Measurements from ENCODE around the gene HDAC4.

The HDAC4 gene

DNA sequence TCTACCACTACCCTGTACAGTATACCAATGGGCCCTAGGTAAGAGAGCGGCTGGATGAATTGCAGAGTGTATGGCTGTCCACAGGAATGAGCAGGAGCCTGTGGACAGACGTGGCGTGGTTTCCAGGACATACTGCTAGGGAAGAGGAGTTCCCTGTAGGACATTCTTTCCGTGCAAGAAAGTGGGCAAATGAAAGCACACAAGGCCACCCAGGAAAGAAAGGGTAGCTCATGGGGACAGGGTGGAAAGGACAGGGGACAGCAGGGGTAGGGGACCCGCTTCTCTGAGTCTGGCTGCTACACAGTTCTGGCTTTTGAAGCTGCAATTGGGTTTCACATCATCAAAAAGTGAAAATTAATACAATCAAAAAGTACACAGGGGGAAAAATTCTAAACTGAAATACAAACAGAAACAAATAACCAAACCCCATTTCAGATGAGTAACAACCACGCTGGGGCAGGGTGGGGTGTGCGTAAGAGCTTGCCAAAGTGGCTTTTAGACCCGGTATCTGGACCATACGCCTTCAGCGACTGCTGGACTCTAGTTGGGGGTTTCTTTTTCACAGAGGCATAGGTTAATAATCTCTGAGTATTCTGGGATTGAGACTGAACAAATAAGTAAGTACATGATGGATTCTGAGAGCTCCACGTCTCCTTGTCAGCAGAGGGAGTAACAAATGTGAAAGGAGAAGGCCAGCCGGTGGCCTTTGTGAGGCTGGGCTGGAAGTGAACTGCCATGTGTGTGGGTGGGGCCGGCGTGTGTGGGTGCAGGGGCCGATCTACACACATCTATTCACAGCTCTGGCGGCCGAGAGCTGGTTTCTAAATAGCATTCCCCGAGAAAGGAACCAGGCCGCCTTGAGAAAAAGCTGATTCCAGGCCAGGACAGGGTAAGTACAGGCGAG lies 84.0 kb downstream of the HDAC4 start:
- no peak overlapping the region for H2AK5ac ChIP-seq (ENCODE audit: low read length)
- no peak overlapping the region for H2BK120ac ChIP-seq (ENCODE audit: insufficient read depth, low read length, poor library complexity)
- DNase-seq: no peak
- H4K12ac ChIP-seq (ENCODE audit: low read depth, low read length): no peak overlapping the region
- H2AFZ ChIP-seq (ENCODE audit: insufficient read depth, low read length, poor library complexity): no peak overlapping the region
- no peaks in the 10 kb centered on the region for H3K27me3 ChIP-seq (ENCODE audit: insufficient read depth, low read length)
- H4K91ac ChIP-seq (ENCODE audit: low read depth, low read length): no peak overlapping the region
- no peak overlapping the region for H3K9ac ChIP-seq (ENCODE audit: low read length)
- no peak overlapping the region for H3K27ac ChIP-seq (ENCODE audit: low read depth, low read length)
- peak overlapping the region; percentile 14 for H3K4ac ChIP-seq (ENCODE audit: low read depth, low read length)
- no CpG with 5 or more reads among the region's 20 CpGs for WGBS (ENCODE audit: extremely low coverage, insufficient coverage, insufficient read length)
- peaks cover 1% of the 10 kb centered on the region for H3K9me3 ChIP-seq (ENCODE audit: insufficient read depth, low read depth, low read length)
- H3K4me1 ChIP-seq (ENCODE audit: control insufficient read depth in 1 of 2, insufficient read depth in 2 of 2, low read length in 2 of 2): no peaks in the 10 kb centered on the region
- no peak overlapping the region for H3K4me2 ChIP-seq (ENCODE audit: low read length)
- no peaks in the 10 kb centered on the region for H3K36me3 ChIP-seq (ENCODE audit: control insufficient read depth in 1 of 2, insufficient read depth in 2 of 2, low read length in 2 of 2)
- no peaks in the 10 kb centered on the region for H3K79me2 ChIP-seq (ENCODE audit: control insufficient read depth, insufficient read depth, low read length, poor library complexity)
- no peak overlapping the region for H4K8ac ChIP-seq (ENCODE audit: low read depth, low read length)
- no peak overlapping the region for H3K14ac ChIP-seq (ENCODE audit: low read length)
- H3K23ac ChIP-seq (ENCODE audit: low read length): no peak overlapping the region
- peak overlapping the region; percentile 61 for H3K18ac ChIP-seq (ENCODE audit: low read length)
- H2BK12ac ChIP-seq (ENCODE audit: low read length): no peak overlapping the region
- H3K79me1 ChIP-seq (ENCODE audit: low read length): no peaks in the 10 kb centered on the region
- H2BK5ac ChIP-seq (ENCODE audit: low read depth, low read length, poor library complexity): no peak overlapping the region
- H3K4me3 ChIP-seq (ENCODE audit: low read depth, low read length): no peak overlapping the region

GRCh38 chr2:239315308-239315707 lies 85.5 kb downstream of the HDAC4 start:
- Histone ChIP-seq H3K18ac (ENCODE audit: low read length) (no peak overlapping the region), H4K12ac (ENCODE audit: low read depth, low read length) (no peak overlapping the region), H3K23ac (ENCODE audit: low read length) (no peak overlapping the region), H3K27me3 (ENCODE audit: insufficient read depth, low read length) (no peaks in the 10 kb centered on the region), H3K27ac (ENCODE audit: low read depth, low read length) (no peak overlapping the region), H3K9ac (ENCODE audit: low read length) (no peak overlapping the region), H2BK120ac (ENCODE audit: insufficient read depth, low read length, poor library complexity) (no peak overlapping the region), H2BK12ac (ENCODE audit: low read length) (no peak overlapping the region), H3K4me1 (ENCODE audit: control insufficient read depth in 1 of 2, insufficient read depth in 2 of 2, low read length in 2 of 2) (no peaks in the 10 kb centered on the region), H2AK5ac (ENCODE audit: low read length) (no peak overlapping the region), H3K79me1 (ENCODE audit: low read length) (no peaks in the 10 kb centered on the region), H3K4me2 (ENCODE audit: low read length) (no peak overlapping the region), H2BK5ac (ENCODE audit: low read depth, low read length, poor library complexity) (no peak overlapping the region), H3K36me3 (ENCODE audit: control insufficient read depth in 1 of 2, insufficient read depth in 2 of 2, low read length in 2 of 2) (no peaks in the 10 kb centered on the region), H4K91ac (ENCODE audit: low read depth, low read length) (no peak overlapping the region), H2AFZ (ENCODE audit: insufficient read depth, low read length, poor library complexity) (no peak overlapping the region), H3K4me3 (ENCODE audit: low read depth, low read length) (no peak overlapping the region), H4K8ac (ENCODE audit: low read depth, low read length) (no peak overlapping the region), H3K79me2 (ENCODE audit: control insufficient read depth, insufficient read depth, low read length, poor library complexity) (no peaks in the 10 kb centered on the region), H3K4ac (ENCODE audit: low read depth, low read length) (no peak overlapping the region), H3K14ac (ENCODE audit: low read length) (no peak overlapping the region), H3K9me3 (ENCODE audit: insufficient read depth, low read depth, low read length) (peaks cover 1% of the 10 kb centered on the region)
- DNase-seq: no peak
- WGBS (ENCODE audit: extremely low coverage, insufficient coverage, insufficient read length): no CpG with 5 or more reads among the region's 10 CpGs

DNA sequence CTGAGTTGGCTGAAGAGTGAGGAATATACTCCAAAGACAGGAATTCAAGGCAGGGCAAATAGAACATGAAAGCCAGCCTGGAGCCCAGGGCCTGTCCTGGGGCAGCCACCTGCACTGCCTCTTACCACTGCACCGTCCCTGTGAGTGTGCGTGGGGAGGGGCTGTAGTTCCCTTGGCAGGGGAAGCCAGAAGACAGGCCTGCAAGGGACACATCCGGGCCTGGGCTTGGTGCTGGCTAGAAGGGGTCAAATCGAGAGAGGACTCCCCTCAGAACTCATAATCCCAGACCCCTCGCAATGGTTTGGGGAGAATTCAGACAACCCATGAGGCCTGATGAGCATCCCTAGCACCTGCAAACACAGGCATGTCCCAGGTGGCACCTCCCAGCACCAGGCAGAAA lies 87.0 kb downstream of the HDAC4 start:
- H2BK12ac ChIP-seq (ENCODE audit: low read length): no peak overlapping the region
- H3K18ac ChIP-seq (ENCODE audit: low read length): no peak overlapping the region
- H3K27me3 ChIP-seq (ENCODE audit: insufficient read depth, low read length): no peaks in the 10 kb centered on the region
- H3K4ac ChIP-seq (ENCODE audit: low read depth, low read length): no peak overlapping the region
- no peak overlapping the region for H3K23ac ChIP-seq (ENCODE audit: low read length)
- H3K79me2 ChIP-seq (ENCODE audit: control insufficient read depth, insufficient read depth, low read length, poor library complexity): no peaks in the 10 kb centered on the region
- H2AFZ ChIP-seq (ENCODE audit: insufficient read depth, low read length, poor library complexity): no peak overlapping the region
- H3K14ac ChIP-seq (ENCODE audit: low read length): no peak overlapping the region
- no peak overlapping the region for H4K12ac ChIP-seq (ENCODE audit: low read depth, low read length)
- no peak overlapping the region for H2AK5ac ChIP-seq (ENCODE audit: low read length)
- H4K91ac ChIP-seq (ENCODE audit: low read depth, low read length): no peak overlapping the region
- H3K9me3 ChIP-seq (ENCODE audit: insufficient read depth, low read depth, low read length): peaks cover 1% of the 10 kb centered on the region
- H3K4me3 ChIP-seq (ENCODE audit: low read depth, low read length): no peak overlapping the region
- no peak for DNase-seq
- no peaks in the 10 kb centered on the region for H3K79me1 ChIP-seq (ENCODE audit: low read length)
- H2BK120ac ChIP-seq (ENCODE audit: insufficient read depth, low read length, poor library complexity): no peak overlapping the region
- no peak overlapping the region for H4K8ac ChIP-seq (ENCODE audit: low read depth, low read length)
- H3K27ac ChIP-seq (ENCODE audit: low read depth, low read length): no peak overlapping the region
- H3K4me1 ChIP-seq (ENCODE audit: control insufficient read depth in 1 of 2, insufficient read depth in 2 of 2, low read length in 2 of 2): no peaks in the 10 kb centered on the region
- H2BK5ac ChIP-seq (ENCODE audit: low read depth, low read length, poor library complexity): no peak overlapping the region
- no CpG with 5 or more reads among the region's 5 CpGs for WGBS (ENCODE audit: extremely low coverage, insufficient coverage, insufficient read length)
- H3K9ac ChIP-seq (ENCODE audit: low read length): no peak overlapping the region
- H3K4me2 ChIP-seq (ENCODE audit: low read length): no peak overlapping the region
- H3K36me3 ChIP-seq (ENCODE audit: control insufficient read depth in 1 of 2, insufficient read depth in 2 of 2, low read length in 2 of 2): no peaks in the 10 kb centered on the region

DNA sequence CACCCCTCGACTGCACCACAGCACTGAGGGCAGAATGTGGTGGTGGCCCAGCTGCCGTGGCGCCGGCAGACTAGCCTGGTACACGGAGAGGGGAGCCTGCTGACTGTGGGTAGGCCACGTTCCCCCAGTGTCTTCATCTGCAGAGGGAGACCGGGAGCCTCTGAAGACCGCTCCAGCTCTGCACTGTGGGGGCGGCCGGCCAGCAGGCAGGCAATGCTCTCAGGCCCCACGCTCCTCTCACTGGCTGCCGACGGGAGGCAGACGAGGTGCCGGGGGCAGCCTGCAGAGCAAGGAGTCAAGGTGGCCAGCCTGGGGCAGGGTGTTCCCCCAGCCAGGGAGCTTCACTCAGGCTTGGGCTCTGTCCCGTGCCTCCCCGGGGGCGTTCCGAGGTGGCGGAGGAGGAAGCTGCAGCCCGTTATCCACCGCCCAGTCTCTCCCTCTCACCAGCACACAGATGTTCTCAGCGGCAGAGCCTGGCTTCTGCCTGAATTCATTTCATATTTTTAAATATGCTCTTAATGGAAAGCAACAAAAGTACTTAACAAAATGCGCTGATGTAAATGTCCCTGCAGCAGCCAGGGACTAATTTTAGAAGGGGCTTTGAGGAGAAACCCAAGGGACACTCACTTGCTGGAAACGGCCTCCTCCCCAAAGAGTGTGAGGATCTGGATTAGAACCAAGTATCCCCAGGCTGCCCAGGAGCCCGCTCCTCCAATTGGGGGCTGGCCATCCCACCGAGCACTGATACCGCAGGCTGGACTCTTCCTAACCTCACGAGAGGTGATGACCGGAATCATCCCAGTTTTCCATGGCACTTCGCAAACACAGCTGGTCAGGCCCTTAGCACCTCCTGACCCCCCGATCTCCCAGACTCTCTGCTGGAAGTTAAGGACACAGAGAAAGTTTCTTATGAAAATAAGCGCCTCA lies 87.8 kb downstream of the HDAC4 start:
- Histone ChIP-seq H3K27me3 (ENCODE audit: insufficient read depth, low read length) (no peaks in the 10 kb centered on the region), H3K4me1 (ENCODE audit: control insufficient read depth in 1 of 2, insufficient read depth in 2 of 2, low read length in 2 of 2) (no peaks in the 10 kb centered on the region), H3K27ac (ENCODE audit: low read depth, low read length) (no peak overlapping the region), H3K9me3 (ENCODE audit: insufficient read depth, low read depth, low read length) (peaks cover 1% of the 10 kb centered on the region), H2AK5ac (ENCODE audit: low read length) (no peak overlapping the region), H3K14ac (ENCODE audit: low read length) (no peak overlapping the region), H3K79me1 (ENCODE audit: low read length) (no peaks in the 10 kb centered on the region), H2BK12ac (ENCODE audit: low read length) (no peak overlapping the region), H2BK5ac (ENCODE audit: low read depth, low read length, poor library complexity) (no peak overlapping the region), H3K4me3 (ENCODE audit: low read depth, low read length) (no peak overlapping the region), H3K4ac (ENCODE audit: low read depth, low read length) (no peak overlapping the region), H2AFZ (ENCODE audit: insufficient read depth, low read length, poor library complexity) (no peak overlapping the region), H4K12ac (ENCODE audit: low read depth, low read length) (no peak overlapping the region), H3K23ac (ENCODE audit: low read length) (no peak overlapping the region), H3K18ac (ENCODE audit: low read length) (peak overlapping the region; percentile 25), H2BK120ac (ENCODE audit: insufficient read depth, low read length, poor library complexity) (no peak overlapping the region), H3K9ac (ENCODE audit: low read length) (no peak overlapping the region), H3K36me3 (ENCODE audit: control insufficient read depth in 1 of 2, insufficient read depth in 2 of 2, low read length in 2 of 2) (no peaks in the 10 kb centered on the region), H4K8ac (ENCODE audit: low read depth, low read length) (no peak overlapping the region), H3K79me2 (ENCODE audit: control insufficient read depth, insufficient read depth, low read length, poor library complexity) (no peaks in the 10 kb centered on the region), H4K91ac (ENCODE audit: low read depth, low read length) (no peak overlapping the region), H3K4me2 (ENCODE audit: low read length) (no peak overlapping the region)
- no CpG with 5 or more reads among the region's 33 CpGs for WGBS (ENCODE audit: extremely low coverage, insufficient coverage, insufficient read length)
- no peak for DNase-seq
